Smooth muscle cell (in vitro differentiated cells): Measurements from ENCODE around the gene ADGRE1. TPM values are rescaled to one million over a fixed set of nuclear protein-coding genes. Genes with fewer than 3 reads are reported as not detected.

Experiments
- DNase-seq: peaks from one replicate; lab custom pipeline; 2025; ENCODE audit not compliant: unreplicated experiment; lab: John Stamatoyannopoulos, UW
- H2AFZ ChIP-seq: fragments of 200-600 bp; sonication (generic); 2 replicates; pipeline ENCODE4 v1.6.0; 2016; ENCODE audit warnings: antibody characterized with exemption, low read depth, mild to moderate bottlenecking
- H3F3A ChIP-seq: fragments of 200-600 bp; sonication (generic); 2 replicates; pipeline ENCODE4 v1.6.0; 2017; ENCODE audit warnings: antibody characterized with exemption, low read depth
- H3K27ac ChIP-seq: fragments of 200-600 bp; sonication (generic); 2 replicates; pipeline ENCODE4 v1.5.1; 2016; ENCODE audit warnings: low read depth, mild to moderate bottlenecking
- H3K27me3 ChIP-seq: fragments of 200-600 bp; sonication (generic); 2 replicates; pipeline ENCODE4 v1.6.1; 2016; ENCODE audit warnings: low read depth, mild to moderate bottlenecking
- H3K36me3 ChIP-seq: fragments of 200-600 bp; sonication (generic); 2 replicates; pipeline ENCODE4 v1.5.1; 2016; ENCODE audit warnings: low read depth
- H3K4me1 ChIP-seq: fragments of 200-600 bp; sonication (generic); 2 replicates; pipeline ENCODE4 v1.5.1; 2016; ENCODE audit warnings: low read depth
- H3K4me2 ChIP-seq: fragments of 200-600 bp; sonication (generic); 2 replicates; pipeline ENCODE4 v1.6.0; 2016; ENCODE audit warnings: mild to moderate bottlenecking
- H3K4me3 ChIP-seq: fragments of 200-600 bp; sonication (generic); 2 replicates; pipeline ENCODE4 v1.5.1; 2016; ENCODE audit warnings: mild to moderate bottlenecking
- H3K79me2 ChIP-seq: fragments of 200-600 bp; sonication (generic); 2 replicates; pipeline ENCODE4 v1.6.0; 2016; ENCODE audit warnings: low read depth, mild to moderate bottlenecking
- H3K9ac ChIP-seq: fragments of 200-600 bp; sonication (generic); 2 replicates; pipeline ENCODE4 v1.6.0; 2016; ENCODE audit warnings: low read depth
- H3K9me3 ChIP-seq: fragments of 200-600 bp; sonication (generic); replicated peaks from 2 replicates; pipeline ENCODE4 v1.5.1; 2016; ENCODE audit warnings: low read depth
- H4K20me1 ChIP-seq: fragments of 200-600 bp; sonication (generic); 2 replicates; pipeline ENCODE4 v1.6.0; 2016; ENCODE audit warnings: low read depth
- CTCF ChIP-seq: fragments of 200-600 bp; sonication (generic); IDR thresholded peaks from 2 replicates; pipeline ENCODE4 v1.5.1; 2017; ENCODE audit warnings: borderline replicate concordance, mild to moderate bottlenecking, antibody characterized with exemption; ENCODE audit not compliant: insufficient read depth, poor library complexity, severe bottlenecking
- WGBS: methylation state at CpG from one replicate; pipeline ENCODE4 v1.1.7; 2016; ENCODE audit warnings: low lambda C conversion rate; 5-methylcytosine and 5-hydroxymethylcytosine counted together
- polyA plus RNA-seq: library from polyadenylated mRNA; unstranded; fragments of >200 nt; fragmentation: Nextera tagmentation; extraction: Ambion mirVana; gene quantifications from 2 replicates; pipeline ENCODE4 v1.2.1, GENCODE V29; 2016
- total RNA-seq: library from RNA; depleted of rRNA; stranded (reverse); fragments of >200 nt; gene quantifications from 2 replicates; pipeline ENCODE4 v1.2.3, GENCODE V29; 2014

Gene ADGRE1
- total and polyA plus RNA-seq, 2 experiments from 2014 or later = not detected

DNA sequence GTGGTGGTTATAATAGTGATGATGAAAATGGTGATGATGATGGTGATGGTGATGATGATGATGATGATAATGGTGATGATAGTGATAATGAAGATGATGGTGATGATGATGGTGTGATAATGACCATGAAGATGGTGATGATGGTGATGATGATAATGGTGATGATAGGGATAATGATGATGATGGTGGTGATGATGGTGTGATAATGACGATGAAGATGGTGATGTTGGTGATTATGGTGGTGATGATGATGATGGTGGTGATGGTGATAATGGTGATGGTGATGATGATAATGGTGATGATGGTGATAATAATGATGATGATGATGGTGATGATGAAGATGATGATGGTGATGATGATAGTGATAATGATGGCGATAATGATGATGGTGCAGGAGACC is 1.6 kb downstream of the ADGRE1 start:
- H3K36me3 ChIP-seq = no peaks in the 10 kb centered on the region
- no peak for TF ChIP-seq CTCF
- H3K27ac ChIP-seq = no peak overlapping the region
- H3K4me3 ChIP-seq = no peak overlapping the region
- no peak overlapping the region for H3K4me2 ChIP-seq
- H3F3A ChIP-seq = no peaks in the 10 kb centered on the region
- no peaks in the 10 kb centered on the region for H3K79me2 ChIP-seq
- H3K9me3 ChIP-seq = no peaks in the 10 kb centered on the region
- no peaks in the 10 kb centered on the region for H3K27me3 ChIP-seq
- H3K4me1 ChIP-seq = no peaks in the 10 kb centered on the region
- DNase-seq = no peak
- H4K20me1 ChIP-seq = no peaks in the 10 kb centered on the region
- no peak overlapping the region for H3K9ac ChIP-seq
- 94% methylated on average over 1 of the region's 2 CpGs for WGBS
- no peak overlapping the region for H2AFZ ChIP-seq

GRCh38 chr19:6890401-6890913 is 3.1 kb downstream of the ADGRE1 start:
- Histone ChIP-seq H3K4me3 (no peak overlapping the region), H3F3A (no peaks in the 10 kb centered on the region), H2AFZ (no peak overlapping the region), H3K27me3 (no peaks in the 10 kb centered on the region), H3K79me2 (no peaks in the 10 kb centered on the region), H3K27ac (no peak overlapping the region), H3K9me3 (no peaks in the 10 kb centered on the region), H3K36me3 (no peaks in the 10 kb centered on the region), H3K4me2 (no peak overlapping the region), H3K4me1 (no peaks in the 10 kb centered on the region), H4K20me1 (no peaks in the 10 kb centered on the region), H3K9ac (no peak overlapping the region)
- no peak for DNase-seq
- WGBS = 55% methylated on average over 3 of the region's 3 CpGs
- TF ChIP-seq CTCF = no peak

GRCh38 chr19:6890938-6891337 is 3.6 kb downstream of the ADGRE1 start:
- WGBS = 67% methylated on average over 8 of the region's 8 CpGs
- Histone ChIP-seq H3K4me1 (no peaks in the 10 kb centered on the region), H3K27me3 (no peaks in the 10 kb centered on the region), H3K36me3 (no peaks in the 10 kb centered on the region), H3K27ac (no peak overlapping the region), H3K79me2 (no peaks in the 10 kb centered on the region), H2AFZ (no peak overlapping the region), H3K4me3 (no peak overlapping the region), H4K20me1 (no peaks in the 10 kb centered on the region), H3K9me3 (no peaks in the 10 kb centered on the region), H3F3A (no peaks in the 10 kb centered on the region), H3K9ac (no peak overlapping the region), H3K4me2 (no peak overlapping the region)
- no peak for DNase-seq
- no peak for TF ChIP-seq CTCF

- WGBS = 76% methylated on average over 8 of the region's 8 CpGs
- DNase-seq = no peak
- no peak for TF ChIP-seq CTCF
- no peak overlapping the region for H3K27ac ChIP-seq
- no peaks in the 10 kb centered on the region for H3K9me3 ChIP-seq
- no peaks in the 10 kb centered on the region for H3K79me2 ChIP-seq
- H4K20me1 ChIP-seq = no peaks in the 10 kb centered on the region
- no peaks in the 10 kb centered on the region for H3K27me3 ChIP-seq
- H3K4me1 ChIP-seq = no peaks in the 10 kb centered on the region
- H2AFZ ChIP-seq = no peak overlapping the region
- no peaks in the 10 kb centered on the region for H3F3A ChIP-seq
- no peak overlapping the region for H3K4me2 ChIP-seq
- no peak overlapping the region for H3K4me3 ChIP-seq
- no peaks in the 10 kb centered on the region for H3K36me3 ChIP-seq
- H3K9ac ChIP-seq = no peak overlapping the region
Observed at GRCh38 chr19:6891761-6892385, 4.5 kb downstream of the ADGRE1 start.
